Ishikawa (cell line): Measurements from ENCODE around the gene THOP1.

ENCODE experiments used
- EP300 ChIP-seq: IDR thresholded peaks from 2 replicates; pipeline ENCODE4 v1.6.1; 2012; ENCODE audit warnings: borderline replicate concordance
- TAF1 ChIP-seq: IDR thresholded peaks from 2 replicates; pipeline ENCODE4 v1.6.1; 2012; ENCODE audit warnings: low read depth, mild to moderate bottlenecking
- YY1 ChIP-seq: IDR thresholded peaks from 2 replicates; pipeline ENCODE4 v1.6.1; 2012; ENCODE audit warnings: low read depth
- TF ChIP-seq, protein P1 (sequence below): IDR thresholded peaks from 2 replicates; pipeline ENCODE4 v1.6.1; 2012
- TF ChIP-seq, protein P2 (sequence below): IDR thresholded peaks from 2 replicates; pipeline ENCODE4 v1.6.1; 2012; ENCODE audit warnings: low read depth, mild to moderate bottlenecking

GRCh38 chr19:2762783-2763496 lies 22.4 kb upstream of the THOP1 start:
- TF ChIP-seq EP300: no peak
- TF ChIP-seq, protein P1, sequence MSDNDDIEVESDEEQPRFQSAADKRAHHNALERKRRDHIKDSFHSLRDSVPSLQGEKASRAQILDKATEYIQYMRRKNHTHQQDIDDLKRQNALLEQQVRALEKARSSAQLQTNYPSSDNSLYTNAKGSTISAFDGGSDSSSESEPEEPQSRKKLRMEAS: no peak
- no peak for TF ChIP-seq YY1
- TF ChIP-seq TAF1: no peak
- TF ChIP-seq, protein P2, sequence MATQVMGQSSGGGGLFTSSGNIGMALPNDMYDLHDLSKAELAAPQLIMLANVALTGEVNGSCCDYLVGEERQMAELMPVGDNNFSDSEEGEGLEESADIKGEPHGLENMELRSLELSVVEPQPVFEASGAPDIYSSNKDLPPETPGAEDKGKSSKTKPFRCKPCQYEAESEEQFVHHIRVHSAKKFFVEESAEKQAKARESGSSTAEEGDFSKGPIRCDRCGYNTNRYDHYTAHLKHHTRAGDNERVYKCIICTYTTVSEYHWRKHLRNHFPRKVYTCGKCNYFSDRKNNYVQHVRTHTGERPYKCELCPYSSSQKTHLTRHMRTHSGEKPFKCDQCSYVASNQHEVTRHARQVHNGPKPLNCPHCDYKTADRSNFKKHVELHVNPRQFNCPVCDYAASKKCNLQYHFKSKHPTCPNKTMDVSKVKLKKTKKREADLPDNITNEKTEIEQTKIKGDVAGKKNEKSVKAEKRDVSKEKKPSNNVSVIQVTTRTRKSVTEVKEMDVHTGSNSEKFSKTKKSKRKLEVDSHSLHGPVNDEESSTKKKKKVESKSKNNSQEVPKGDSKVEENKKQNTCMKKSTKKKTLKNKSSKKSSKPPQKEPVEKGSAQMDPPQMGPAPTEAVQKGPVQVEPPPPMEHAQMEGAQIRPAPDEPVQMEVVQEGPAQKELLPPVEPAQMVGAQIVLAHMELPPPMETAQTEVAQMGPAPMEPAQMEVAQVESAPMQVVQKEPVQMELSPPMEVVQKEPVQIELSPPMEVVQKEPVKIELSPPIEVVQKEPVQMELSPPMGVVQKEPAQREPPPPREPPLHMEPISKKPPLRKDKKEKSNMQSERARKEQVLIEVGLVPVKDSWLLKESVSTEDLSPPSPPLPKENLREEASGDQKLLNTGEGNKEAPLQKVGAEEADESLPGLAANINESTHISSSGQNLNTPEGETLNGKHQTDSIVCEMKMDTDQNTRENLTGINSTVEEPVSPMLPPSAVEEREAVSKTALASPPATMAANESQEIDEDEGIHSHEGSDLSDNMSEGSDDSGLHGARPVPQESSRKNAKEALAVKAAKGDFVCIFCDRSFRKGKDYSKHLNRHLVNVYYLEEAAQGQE: no peak
